GM12892 (cell line): Measurements from ENCODE around the gene SPATA13.
"Not testable (repeated sequence)": the region's sequence is repeated elsewhere in the genome, so short reads cannot be mapped to it uniquely, and the experiment has no call there.

Experiments
- DNase-seq: peaks from one replicate; pipeline ENCODE4 v3.0.0; 2011; ENCODE audit not compliant: insufficient read length
- FAIRE-seq: peaks from 2 replicates; lab custom pipeline; 2011; peaks lifted over from hg19 to GRCh38; lab: Jason Lieb, UNC
- POLR2A ChIP-seq: IDR thresholded peaks from 2 replicates; pipeline ENCODE4 v1.6.1; 2011; ENCODE audit warnings: low read depth, low read length, control low read depth
- POLR2AphosphoS5 ChIP-seq: IDR thresholded peaks from 2 replicates; pipeline ENCODE4 v1.6.1; 2011; ENCODE audit warnings: low read depth, low read length, control low read depth
- TAF1 ChIP-seq: IDR thresholded peaks from 2 replicates; pipeline ENCODE4 v1.6.1; 2011; ENCODE audit warnings: low read depth, mild to moderate bottlenecking, control low read depth, low read length, borderline replicate concordance

SPATA13 gene

GRCh38 chr13:24328145-24328544 is 167.6 kb downstream of the SPATA13 start:
- no peak for FAIRE-seq
- DNase-seq = no peak
- no peak for TF ChIP-seq POLR2AphosphoS5
- no peak for TF ChIP-seq TAF1
- no peak for TF ChIP-seq POLR2A

GRCh38 chr13:24338721-24339120 is 178.2 kb downstream of the SPATA13 start:
- TF ChIP-seq POLR2A (no peak), POLR2AphosphoS5 (no peak), TAF1 (no peak)
- no peak for FAIRE-seq
- no peak for DNase-seq

GRCh38 chr13:24339937-24340607 is 179.6 kb downstream of the SPATA13 start:
- DNase-seq (no peak), FAIRE-seq (no peak)
- no peak for TF ChIP-seq POLR2AphosphoS5
- TF ChIP-seq TAF1 = no peak
- no peak for TF ChIP-seq POLR2A

- TF ChIP-seq POLR2A (no peak), TAF1 (no peak), POLR2AphosphoS5 (no peak)
- FAIRE-seq = no peak
- DNase-seq = no peak
These were observed 180.1 kb downstream of the SPATA13 start for GRCh38 chr13:24340608-24340955.

GRCh38 chr13:24341439-24341838 is 180.9 kb downstream of the SPATA13 start:
- FAIRE-seq = no peak
- DNase-seq = no peak
- TF ChIP-seq POLR2AphosphoS5 (no peak), POLR2A (no peak), TAF1 (no peak)

GRCh38 chr13:24348385-24348784 is 187.9 kb downstream of the SPATA13 start:
- no peak for FAIRE-seq
- TF ChIP-seq POLR2A (no peak), TAF1 (no peak), POLR2AphosphoS5 (no peak)
- DNase-seq = no peak

- TF ChIP-seq POLR2AphosphoS5 (no peak), POLR2A (no peak), TAF1 (no peak)
- FAIRE-seq (no peak), DNase-seq (no peak)
These were observed 188.4 kb downstream of the SPATA13 start for GRCh38 chr13:24348797-24349515.

GRCh38 chr13:24349778-24350664 is 189.5 kb downstream of the SPATA13 start:
- not testable (repeated sequence) for DNase-seq, FAIRE-seq

GRCh38 chr13:24351423-24351822 is 190.9 kb downstream of the SPATA13 start:
- no peak for FAIRE-seq
- TF ChIP-seq POLR2A (no peak), POLR2AphosphoS5 (no peak), TAF1 (no peak)
- DNase-seq = no peak

GRCh38 chr13:24353736-24354135 is 193.2 kb downstream of the SPATA13 start:
- no peak for DNase-seq
- TF ChIP-seq TAF1 (no peak), POLR2AphosphoS5 (no peak), POLR2A (no peak)

GRCh38 chr13:24355103-24355502 is 194.6 kb downstream of the SPATA13 start:
- DNase-seq = no peak
- TF ChIP-seq TAF1 (no peak), POLR2A (no peak), POLR2AphosphoS5 (no peak)
- no peak for FAIRE-seq

More at GRCh38 chr13:24353736-24354135, 193.2 kb downstream of the SPATA13 start:
- FAIRE-seq = no peak

GRCh38 chr13:24356270-24356669 is 195.8 kb downstream of the SPATA13 start:
- FAIRE-seq = peak; percentile 96
- TF ChIP-seq TAF1 (no peak), POLR2A (no peak)
- DNase-seq = no peak
